NCI-H226 (cell line): Measurements from ENCODE around the gene PAQR5.
"Not testable (repeated sequence)": the region's sequence is repeated elsewhere in the genome, so short reads cannot be mapped to it uniquely, and the experiment has no call there.

ENCODE experiments used
- DNase-seq: peaks from one replicate; pipeline ENCODE4 v3.0.0-alpha.2; 2015

Gene PAQR5

GRCh38 chr15:69358850-69359249 is 60.1 kb downstream of the PAQR5 start:
- DNase-seq = no peak

GRCh38 chr15:69359722-69360121 is 61.0 kb downstream of the PAQR5 start:
- no peak for DNase-seq

GRCh38 chr15:69360642-69361041 is 61.9 kb downstream of the PAQR5 start:
- no peak for DNase-seq

GRCh38 chr15:69367236-69367635 is 68.5 kb downstream of the PAQR5 start:
- DNase-seq = no peak

- DNase-seq = no peak
Measured at GRCh38 chr15:69369631-69370030, 70.9 kb downstream of the PAQR5 start.

- DNase-seq = no peak
Measured at GRCh38 chr15:69373406-69373805, 74.7 kb downstream of the PAQR5 start.

GRCh38 chr15:69375151-69375790 is 76.6 kb downstream of the PAQR5 start:
- DNase-seq = no peak

GRCh38 chr15:69377216-69377970 is 78.7 kb downstream of the PAQR5 start:
- DNase-seq = no peak

GRCh38 chr15:69380100-69380725 is 81.5 kb downstream of the PAQR5 start:
- DNase-seq = peak; percentile 47

GRCh38 chr15:69380726-69381105 is 82.0 kb downstream of the PAQR5 start:
- DNase-seq = no peak

GRCh38 chr15:69382176-69382575 is 83.5 kb downstream of the PAQR5 start:
- not testable (repeated sequence) for DNase-seq

GRCh38 chr15:69384066-69384465 is 85.4 kb downstream of the PAQR5 start:
- not testable (repeated sequence) for DNase-seq

GRCh38 chr15:69384626-69385598 is 86.2 kb downstream of the PAQR5 start:
- DNase-seq = no peak

GRCh38 chr15:69385831-69386230 is 87.1 kb downstream of the PAQR5 start:
- no peak for DNase-seq

- no peak for DNase-seq
Measured at GRCh38 chr15:69386284-69386683, 87.6 kb downstream of the PAQR5 start.

- DNase-seq = peak; percentile 95
Measured at GRCh38 chr15:69388260-69388705, 89.6 kb downstream of the PAQR5 start.

GRCh38 chr15:69389426-69389825 is 90.7 kb downstream of the PAQR5 start:
- DNase-seq = no peak

- DNase-seq = peak; percentile 81
Measured at GRCh38 chr15:69390575-69390974, 91.9 kb downstream of the PAQR5 start.

GRCh38 chr15:69391046-69391757 is 92.5 kb downstream of the PAQR5 start:
- DNase-seq = no peak

- peak; percentile 57 for DNase-seq
Measured at GRCh38 chr15:69392352-69392751, 93.6 kb downstream of the PAQR5 start.

- DNase-seq = peak; percentile 74
Measured at GRCh38 chr15:69393831-69394491, 95.2 kb downstream of the PAQR5 start.
